ENCODE results near the gene MFSD12.

GRCh38 chr19:3500429-3501101 is 56.8 kb downstream of the MFSD12 start, which contains the start of gene DOHH:
- TF ChIP-seq CTCF (IDR thresholded peaks at IDR 0.05; ENCODE audit: control extremely low read depth in 1 of 3, insufficient read depth in 1 of 3, low read depth in 1 of 3, low read length in 3 of 3) (no peak), BCL11A (IDR thresholded peaks at IDR 0.05; ENCODE audit: low read depth in 2 of 2, low read length in 2 of 2) (no peak), CBX5 (IDR thresholded peaks at IDR 0.05; ENCODE audit: low read depth, low read length) (no peak), TAF1 (IDR thresholded peaks at IDR 0.05; ENCODE audit: low read depth, low read length) (peak; percentile 100), PHF8 (conservative IDR thresholded peaks at IDR 0.05; ENCODE audit: low read depth, low read length) (peak; percentile 83), SIN3A (conservative IDR thresholded peaks at IDR 0.05 in 1 of 2, IDR thresholded peaks at IDR 0.05 in 1 of 2; ENCODE audit: low read depth in 1 of 2, low read length in 2 of 2) (peak; percentile 13 to 77; a peak in 2 of 4 replicates), POLR2A (IDR thresholded peaks at IDR 0.05; ENCODE audit: control extremely low read depth in 1 of 2, low read depth in 2 of 2, low read length in 2 of 2) (peak in 1 of 2 experiments; percentile 92; a peak in 2 of 3 replicates), CEBPB (IDR thresholded peaks at IDR 0.05; ENCODE audit: low read depth, low read length) (no peak), EGR1 (IDR thresholded peaks at IDR 0.05; ENCODE audit: borderline replicate concordance, low read depth, low read length) (0 out of 2 replicates have a peak, but pooled peaks have one; percentile 58)

Measured in H1 (cell line).